HepG2 (cell line): ENCODE results near the gene ARHGAP26. TPM values are rescaled to one million over a fixed set of nuclear protein-coding genes. Genes with fewer than 3 reads are reported as not detected.

Experiments used
- AGO1 ChIP-seq: fragments of 200-400 bp; formaldehyde crosslinking; IDR thresholded peaks from 2 replicates; pipeline ENCODE4 v1.6.1; 2017; ENCODE audit warnings: mild to moderate bottlenecking, low read depth, low read length, moderate library complexity; ENCODE audit not compliant: poor library complexity, severe bottlenecking
- ATF1 ChIP-seq: IDR thresholded peaks from 2 replicates; pipeline ENCODE4 v1.6.1; 2016; ENCODE audit warnings: mild to moderate bottlenecking, control low read depth
- DZIP1 ChIP-seq: sonication (generic); formaldehyde crosslinking; IDR thresholded peaks from 2 replicates; pipeline ENCODE4 v1.5.0; 2020; ENCODE audit warnings: mild to moderate bottlenecking, missing genetic modification reagents
- HMG20B ChIP-seq: conservative IDR thresholded peaks from 2 replicates; pipeline ENCODE4 v1.6.1; 2016; ENCODE audit warnings: missing genetic modification reagents, missing compliant biosample characterization
- HMGA1 ChIP-seq: sonication (generic); formaldehyde crosslinking; conservative IDR thresholded peaks from 2 replicates; pipeline ENCODE4 v1.4.0; 2020; ENCODE audit warnings: missing genetic modification reagents
- ONECUT2 ChIP-seq: sonication (generic); formaldehyde crosslinking; IDR thresholded peaks from 2 replicates; pipeline ENCODE4 v1.4.0; 2020; ENCODE audit warnings: missing genetic modification reagents
- PAX8 ChIP-seq: sonication (generic); formaldehyde crosslinking; IDR thresholded peaks from 2 replicates; pipeline ENCODE4 v1.8.0; 2022; ENCODE audit warnings: mild to moderate bottlenecking, missing genetic modification reagents, borderline replicate concordance
- PBX2 ChIP-seq: IDR thresholded peaks from 2 replicates; pipeline ENCODE4 v1.6.1; 2016; ENCODE audit warnings: control low read depth
- PHF20 ChIP-seq: sonication (generic); formaldehyde crosslinking; IDR thresholded peaks from 2 replicates; pipeline ENCODE4 v1.5.0; 2020; ENCODE audit warnings: mild to moderate bottlenecking, missing genetic modification reagents
- PHF5A ChIP-seq: IDR thresholded peaks from one replicate; pipeline ENCODE4 v1.6.1; 2018; ENCODE audit warnings: low read depth, missing genetic modification reagents; ENCODE audit not compliant: unreplicated experiment
- SALL1 ChIP-seq: sonication (generic); formaldehyde crosslinking; IDR thresholded peaks from 2 replicates; pipeline ENCODE4 v1.8.0; 2022; ENCODE audit warnings: mild to moderate bottlenecking, missing genetic modification reagents
- SMAD1 ChIP-seq: sonication (generic); formaldehyde crosslinking; IDR thresholded peaks from 2 replicates; pipeline ENCODE4 v1.4.0; 2020; ENCODE audit warnings: missing genetic modification reagents, low read depth, mild to moderate bottlenecking, borderline replicate concordance
- TBX3 ChIP-seq: fragments of 450-650 bp; IDR thresholded peaks from 2 replicates; pipeline ENCODE4 v1.6.1; 2017; ENCODE audit warnings: antibody characterized with exemption, mild to moderate bottlenecking, inconsistent platforms, borderline replicate concordance
- TEF ChIP-seq: sonication (generic); formaldehyde crosslinking; IDR thresholded peaks from 2 replicates; pipeline ENCODE4 v1.5.0; 2020; ENCODE audit warnings: missing genetic modification reagents
- THAP11 ChIP-seq: IDR thresholded peaks from 2 replicates; pipeline ENCODE4 v1.6.1; 2016; ENCODE audit warnings: missing biosample characterization, missing genetic modification reagents
- ZNF253 ChIP-seq: sonication (generic); formaldehyde crosslinking; IDR thresholded peaks from 2 replicates; pipeline ENCODE4 v1.8.0; 2022; ENCODE audit warnings: mild to moderate bottlenecking, missing genetic modification reagents, borderline replicate concordance
- ZNF280D ChIP-seq: sonication (generic); formaldehyde crosslinking; IDR thresholded peaks from 2 replicates; pipeline ENCODE4 v1.5.1; 2020; ENCODE audit warnings: mild to moderate bottlenecking, missing genetic modification reagents
- ZNF33B ChIP-seq: sonication (generic); formaldehyde crosslinking; IDR thresholded peaks from 2 replicates; pipeline ENCODE4 v1.5.1; 2020; ENCODE audit warnings: mild to moderate bottlenecking, missing genetic modification reagents
- ZNF441 ChIP-seq: sonication (generic); formaldehyde crosslinking; IDR thresholded peaks from 2 replicates; pipeline ENCODE4 v1.7.0; 2021; ENCODE audit warnings: missing genetic modification reagents, borderline replicate concordance
- ZNF710 ChIP-seq: sonication (generic); formaldehyde crosslinking; IDR thresholded peaks from 2 replicates; pipeline ENCODE4 v1.5.0; 2020; ENCODE audit warnings: mild to moderate bottlenecking, missing genetic modification reagents, borderline replicate concordance
- ZNF761 ChIP-seq: sonication (generic); formaldehyde crosslinking; conservative IDR thresholded peaks from 2 replicates; pipeline ENCODE4 v1.4.0; 2020; ENCODE audit warnings: mild to moderate bottlenecking, missing genetic modification reagents
- ZNF768 ChIP-seq: sonication (generic); formaldehyde crosslinking; IDR thresholded peaks from 2 replicates; pipeline ENCODE4 v1.4.0; 2020; ENCODE audit warnings: missing genetic modification reagents
- polyA plus RNA-seq, 8 experiments: library from polyadenylated mRNA; depleted of rRNA in 3 of 8; stranded (reverse) in 7 of 8; unstranded in 1 of 8; fragments of >200 nt; fragmentation: Illumina TruSeq in 4 of 8; extraction: Trizol in 4 of 8; gene quantifications; 2 replicates each; pipeline versions ENCODE4 v1.2.1 to v1.2.3, GENCODE V29; 2011 to 2016; ENCODE audit warnings: low read depth in 4 of 8, missing spikeins in 1 of 8, mixed read lengths in 1 of 8; ENCODE audit not compliant: insufficient read depth in 1 of 8
- total RNA-seq, 5 experiments: library from RNA; depleted of rRNA; stranded (reverse); fragments of >200 nt; fragmentation: Illumina TruSeq; extraction: Trizol; gene quantifications; 2 replicates each; pipeline ENCODE4 v1.2.3, GENCODE V29; 2016; ENCODE audit warnings: low read depth in 1 of 5

The ARHGAP26 gene
- total and polyA plus RNA-seq, 2 of the 13 experiments (the other 11 are each of a cell fraction or from before 2014, with no cell fraction given), result 9.6 to 18.2 TPM

GRCh38 chr5:142820447-142820846, 50.3 kb downstream of the ARHGAP26 start (continued):
- TF ChIP-seq TEF (no peak), DZIP1 (no peak), PHF20 (no peak), PAX8 (CRISPR knock-in tag) (no peak), ATF1 (CRISPR knock-in tag) (no peak), SALL1 (CRISPR knock-in tag) (peak; percentile 87), ZNF280D (CRISPR knock-in tag) (no peak), SMAD1 (CRISPR knock-in tag) (no peak), ZNF761 (CRISPR knock-in tag) (no peak), THAP11 (CRISPR knock-in tag) (no peak), PBX2 (CRISPR knock-in tag) (no peak), AGO1 (no peak), ZNF768 (CRISPR knock-in tag) (no peak), HMG20B (CRISPR knock-in tag) (no peak), HMGA1 (CRISPR knock-in tag) (no peak), TBX3 (no peak), ZNF33B (no peak), ZNF441 (no peak), ZNF710 (CRISPR knock-in tag) (no peak), ZNF253 (CRISPR knock-in tag) (no peak), PHF5A (CRISPR knock-in tag) (no peak), ONECUT2 (CRISPR knock-in tag) (no peak)
